AG04450 (cell line): Measurements from ENCODE around the gene RETREG1. TPM values are rescaled to one million over a fixed set of nuclear protein-coding genes. Genes with fewer than 3 reads are reported as not detected.

Source experiments
- CTCF ChIA-PET: fragments of 300-600, 350-600 bp; formaldehyde crosslinking; extraction: SDS; loops from one replicate; lab custom pipeline; 2022; ENCODE audit warnings: antibody characterized with exemption, inconsistent platforms; lab: Charles Lee
- POLR2A ChIA-PET: fragments of 350-600 bp; formaldehyde crosslinking; extraction: SDS; loops from one replicate; lab custom pipeline; 2021; ENCODE audit warnings: antibody characterized with exemption, inconsistent platforms; lab: Yijun Ruan, JAX
- DNase-seq: peaks from one replicate; pipeline ENCODE4 v3.0.0-alpha.2; 2011; ENCODE audit warnings: low read depth, low spot score
- H3K27ac ChIP-seq: one replicate; pipeline ENCODE4 v1.5.1; 2012; ENCODE audit warnings: low read depth, low read length, control low read depth
- H3K27me3 ChIP-seq: one replicate; pipeline ENCODE4 v1.6.0; 2012; ENCODE audit warnings: low read length; ENCODE audit not compliant: control insufficient read depth, insufficient read depth
- H3K4me3 ChIP-seq: 2 replicates; pipeline ENCODE4 v1.5.1; 2011; ENCODE audit warnings: mild to moderate bottlenecking, low read depth, low read length, control low read depth
- H3K9me3 ChIP-seq: 2 replicates; pipeline ENCODE4 v1.5.1; 2012; ENCODE audit warnings: low read length; ENCODE audit not compliant: control insufficient read depth, insufficient read depth
- polyA plus RNA-seq: library from polyadenylated mRNA; depleted of rRNA; stranded (reverse); fragments of >200 nt; gene quantifications from 2 replicates; pipeline ENCODE4 v1.2.3, GENCODE V29; 2011
- TF ChIP-seq, protein P1 (sequence below): IDR thresholded peaks from 2 replicates; pipeline ENCODE4 v1.5.1; 2011; ENCODE audit warnings: low read depth, low read length, control low read depth, inconsistent platforms

The RETREG1 gene
- polyA plus RNA-seq, 1 experiment, result 0.14 TPM

DNA sequence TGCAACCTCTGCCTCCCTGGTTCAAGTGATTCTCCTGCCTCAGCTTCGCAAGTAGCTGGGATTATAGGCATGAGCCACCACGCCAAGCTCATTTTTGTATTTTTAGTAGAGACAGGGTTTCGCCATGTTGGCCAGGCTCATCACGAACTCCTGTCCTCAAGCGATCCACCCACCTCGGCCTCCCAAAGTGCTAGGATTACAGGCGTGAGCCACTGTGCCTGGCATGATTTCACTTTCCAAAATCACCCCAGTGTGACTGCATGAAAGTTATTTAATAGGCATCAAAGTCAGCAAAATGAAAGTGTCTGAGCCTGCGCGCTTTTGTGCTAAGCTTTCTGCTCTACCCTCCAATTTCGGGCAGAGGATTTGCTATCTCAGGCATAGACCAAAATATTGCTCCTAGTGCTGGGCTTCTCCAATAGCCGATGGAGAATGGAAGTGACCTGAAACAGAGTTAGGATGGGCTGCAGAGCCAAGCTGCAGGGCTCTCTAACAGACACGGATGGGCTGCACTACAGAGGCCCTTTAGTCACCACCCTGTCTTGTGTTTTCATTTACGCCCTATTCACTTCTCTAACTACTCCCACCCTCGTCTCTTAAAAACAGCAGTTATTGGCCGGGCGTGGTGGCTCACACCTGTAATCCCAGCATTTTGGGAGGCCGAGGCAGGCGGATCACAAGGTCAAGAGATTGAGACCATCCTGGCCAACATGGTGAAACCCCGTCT is 44.3 kb downstream of the RETREG1 start:
- Histone ChIP-seq H3K4me3 (no peak overlapping the region), H3K27me3 (peaks cover 2% of the 10 kb centered on the region), H3K9me3 (no peaks in the 10 kb centered on the region), H3K27ac (no peak overlapping the region)
- TF ChIP-seq, protein P1, sequence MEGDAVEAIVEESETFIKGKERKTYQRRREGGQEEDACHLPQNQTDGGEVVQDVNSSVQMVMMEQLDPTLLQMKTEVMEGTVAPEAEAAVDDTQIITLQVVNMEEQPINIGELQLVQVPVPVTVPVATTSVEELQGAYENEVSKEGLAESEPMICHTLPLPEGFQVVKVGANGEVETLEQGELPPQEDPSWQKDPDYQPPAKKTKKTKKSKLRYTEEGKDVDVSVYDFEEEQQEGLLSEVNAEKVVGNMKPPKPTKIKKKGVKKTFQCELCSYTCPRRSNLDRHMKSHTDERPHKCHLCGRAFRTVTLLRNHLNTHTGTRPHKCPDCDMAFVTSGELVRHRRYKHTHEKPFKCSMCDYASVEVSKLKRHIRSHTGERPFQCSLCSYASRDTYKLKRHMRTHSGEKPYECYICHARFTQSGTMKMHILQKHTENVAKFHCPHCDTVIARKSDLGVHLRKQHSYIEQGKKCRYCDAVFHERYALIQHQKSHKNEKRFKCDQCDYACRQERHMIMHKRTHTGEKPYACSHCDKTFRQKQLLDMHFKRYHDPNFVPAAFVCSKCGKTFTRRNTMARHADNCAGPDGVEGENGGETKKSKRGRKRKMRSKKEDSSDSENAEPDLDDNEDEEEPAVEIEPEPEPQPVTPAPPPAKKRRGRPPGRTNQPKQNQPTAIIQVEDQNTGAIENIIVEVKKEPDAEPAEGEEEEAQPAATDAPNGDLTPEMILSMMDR, result no peak
- DNase-seq, result no peak
- ChIA-PET CTCF (interaction anchor here (1.4 kb wide), 1 partner anchor 22 kb away, joined by 5 read pairs; no protein-coding TSS in a partner anchor), POLR2A (no interaction called here)

DNA sequence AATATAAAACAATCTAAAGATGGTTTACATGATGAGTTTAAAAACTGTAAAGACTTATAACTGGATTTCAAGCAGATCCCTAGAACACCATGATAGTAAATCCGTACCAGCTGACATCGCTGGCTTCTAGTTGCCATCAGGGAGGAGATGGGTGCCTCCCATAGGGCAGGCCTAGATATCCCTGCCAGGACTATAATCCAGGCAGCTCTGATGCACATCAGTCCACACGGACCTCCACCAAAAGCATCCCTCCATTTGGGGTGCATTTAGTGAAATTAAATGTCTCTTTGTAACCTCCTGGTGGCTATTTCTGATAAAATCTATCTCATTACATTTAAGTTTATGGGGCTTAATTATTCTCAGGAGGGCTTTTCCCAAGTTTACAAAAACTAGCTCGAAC is 45.8 kb downstream of the RETREG1 start:
- Histone ChIP-seq H3K27ac (no peak overlapping the region), H3K4me3 (no peak overlapping the region), H3K27me3 (peaks cover 3% of the 10 kb centered on the region), H3K9me3 (no peaks in the 10 kb centered on the region)
- ChIA-PET POLR2A (no interaction called here), CTCF (interaction anchor here (1.4 kb wide), 1 partner anchor 21 kb away, joined by 5 read pairs; no protein-coding TSS in a partner anchor)
- TF ChIP-seq, protein P1, result no peak
- no peak for DNase-seq

DNA sequence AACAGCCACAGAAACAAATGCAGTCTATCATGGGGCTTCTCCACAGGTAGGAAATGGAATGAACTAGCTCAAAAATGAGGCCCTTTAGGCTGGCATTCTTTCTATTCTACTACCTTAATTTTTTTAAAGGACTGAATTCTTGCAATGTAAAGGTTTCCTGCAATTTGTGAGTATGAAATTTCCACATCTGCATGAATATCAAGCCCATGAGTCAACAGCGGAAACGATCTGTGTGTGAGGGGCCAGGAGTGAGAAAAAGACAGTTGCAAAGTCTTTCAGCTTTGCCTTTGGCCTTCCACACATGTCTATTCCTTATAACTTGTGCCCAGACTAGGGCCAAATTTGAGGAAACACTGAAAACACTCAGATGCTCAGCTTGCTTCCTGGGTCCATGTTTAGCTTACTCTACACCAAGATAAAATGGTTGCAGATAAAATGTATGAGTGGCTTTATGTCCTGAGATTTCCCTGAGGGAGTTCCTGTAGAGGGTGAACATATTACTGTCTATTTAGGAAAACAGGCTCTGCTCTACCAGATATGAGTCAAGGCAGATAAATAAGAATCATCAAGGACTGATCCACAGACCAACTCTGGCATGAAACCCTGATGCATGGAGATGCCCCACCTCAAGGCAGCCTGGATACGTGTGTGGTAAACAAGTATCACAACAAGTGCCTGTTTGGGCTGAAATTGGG is 46.5 kb downstream of the RETREG1 start:
- DNase-seq, result no peak
- TF ChIP-seq, protein P1, result no peak
- CTCF ChIA-PET, result no interaction called here
- Histone ChIP-seq H3K4me3 (no peak overlapping the region), H3K27me3 (peaks cover 3% of the 10 kb centered on the region), H3K27ac (no peak overlapping the region), H3K9me3 (no peaks in the 10 kb centered on the region)
- POLR2A ChIA-PET, result no interaction called here

- H3K27me3 ChIP-seq, result peaks cover 9% of the 10 kb centered on the region
- TF ChIP-seq, protein P1, result no peak
- DNase-seq, result no peak
- POLR2A ChIA-PET, result no interaction called here
- CTCF ChIA-PET, result interaction anchor here (0.6 to 0.7 kb wide), 3 partner anchors 10 to 624 kb away, joined by 3 to 8 read pairs (median 3); no protein-coding TSS in a partner anchor
- H3K27ac ChIP-seq, result no peak overlapping the region
- no peaks in the 10 kb centered on the region for H3K9me3 ChIP-seq
- no peak overlapping the region for H3K4me3 ChIP-seq
These were observed 47.8 kb downstream of the RETREG1 start for GRCh38 chr5:16568875-16569580.
